Kidney (tissue), 14 donors: ENCODE measurements around the gene CCDC3. TPM values are rescaled to one million over a fixed set of nuclear protein-coding genes. Genes with fewer than 3 reads are reported as not detected.

Source experiments
- DNase-seq, 5 donors: peaks; one replicate each; pipeline ENCODE4 v3.0.0-alpha.2; 2013 to 2020
- FAIRE-seq: peaks from 2 replicates; lab custom pipeline; 2012; peaks lifted over from hg19 to GRCh38; lab: Jason Lieb, UNC
- H3K27ac ChIP-seq, 2 donors: one replicate each; pipeline ENCODE4 v1.7.0; 2013; ENCODE audit warnings: low read depth in 2 of 2, low read length in 2 of 2, inconsistent platforms in 1 of 2
- H3K27me3 ChIP-seq: one replicate; pipeline ENCODE4 v1.7.1; 2013; ENCODE audit warnings: low read length, inconsistent platforms; ENCODE audit not compliant: control insufficient read depth, insufficient read depth
- H3K36me3 ChIP-seq, 3 donors: one replicate each; pipeline versions ENCODE4 v1.7.0 to v1.7.1; 2013; ENCODE audit warnings: low read length in 3 of 3, control low read depth in 1 of 3, inconsistent platforms in 1 of 3; ENCODE audit not compliant: insufficient read depth in 3 of 3, control insufficient read depth in 2 of 3
- H3K4me1 ChIP-seq, 3 donors: one replicate each; pipeline versions ENCODE4 v1.7.0 to v1.7.1; 2013; ENCODE audit warnings: low read length in 3 of 3, inconsistent platforms in 1 of 3, low read depth in 1 of 3; ENCODE audit not compliant: control insufficient read depth in 2 of 3, insufficient read depth in 2 of 3
- H3K4me3 ChIP-seq, 3 donors: one replicate each; pipeline versions ENCODE4 v1.7.0 to v1.8.1; 2013; ENCODE audit warnings: low read length in 3 of 3, control low read depth in 1 of 3, inconsistent platforms in 1 of 3
- H3K9ac ChIP-seq, 3 donors: one replicate each; pipeline versions ENCODE4 v1.7.0 to v1.7.1; 2013; ENCODE audit warnings: low read length in 3 of 3, control low read depth in 1 of 3, inconsistent platforms in 1 of 3
- H3K9me3 ChIP-seq, 3 donors: one replicate each; pipeline versions ENCODE4 v1.7.0 to v1.7.1; 2013; ENCODE audit warnings: low read length in 3 of 3, control low read depth in 1 of 3, inconsistent platforms in 1 of 3; ENCODE audit not compliant: control insufficient read depth in 2 of 3, insufficient read depth in 1 of 3
- CTCF ChIP-seq: IDR thresholded peaks from 3 replicates; pipeline ENCODE4 v1.5.1; 2012; ENCODE audit warnings: mild to moderate bottlenecking, moderate library complexity, borderline replicate concordance; ENCODE audit not compliant: insufficient read depth; ENCODE audit errors: extremely low read depth
- intact Hi-C: fragments of 100-400 bp; cut with DNase I; formaldehyde crosslinking; loops from one replicate; pipeline ENCODE4 v1.11.1; 2022
- polyA plus RNA-seq: library from polyadenylated mRNA; stranded (reverse); fragments of 350-450 nt; fragmentation: Illumina TruSeq; extraction: RNeasy Lipid Tissue Mini Kit (QIAGEN cat#74804); gene quantifications from one replicate; pipeline ENCODE4 v1.2.3, GENCODE V29; 2014; ENCODE audit warnings: low read depth, low replicate concordance; ENCODE audit not compliant: insufficient read depth
- total RNA-seq: library from RNA; stranded (reverse); fragmentation: NEBNext Ultra II Directional; extraction: Animal tissue kit (Norgen Biotek cat#: 25700); gene quantifications from one replicate; pipeline ENCODE4 v1.2.1, GENCODE V29; 2021
- donor health status: control.
- donor health status: control.
- donor health status: control.
- donor health status: control.
- donor health status: control.
- donor health status: DM: yes; HTN: yes; CAD: no.
- donor health status: Normal renal cell carcinoma (clear cell type).

Gene CCDC3
- total and polyA plus RNA-seq, 2 donors from 2014 or later: 9.7 to 33.5 TPM

DNA sequence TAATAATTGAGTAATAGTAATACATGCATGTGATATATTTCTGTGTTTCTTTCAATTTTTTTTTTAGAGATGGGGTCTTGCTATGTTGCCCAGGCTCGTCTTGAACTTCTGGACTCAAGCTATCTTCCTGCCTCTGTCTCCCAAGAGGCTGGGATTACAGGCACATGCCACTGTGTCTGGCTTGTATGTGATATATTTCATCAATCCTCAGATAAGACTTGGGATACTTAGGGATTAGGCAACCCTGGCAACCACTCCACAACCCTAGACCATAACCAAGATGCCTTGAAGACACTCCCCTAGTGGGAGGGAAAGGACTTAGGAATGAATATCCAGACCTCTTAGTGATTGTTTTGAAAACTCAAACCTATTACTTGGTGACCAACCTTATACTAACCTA is 154.8 kb downstream of the CCDC3 start:
- Histone ChIP-seq H3K9ac (no peak overlapping the region), H3K27ac (no peak overlapping the region), H3K9me3 (no peaks in the 10 kb centered on the region), H3K27me3 (no peaks in the 10 kb centered on the region), H3K4me3 (no peak overlapping the region), H3K4me1 (peaks cover 0 to 3% (median 0%) of the 10 kb centered on the region in 3 donors), H3K36me3 (no peaks in the 10 kb centered on the region)
- DNase-seq: no peak
- no peak for TF ChIP-seq CTCF
- no peak for FAIRE-seq
- intact Hi-C loops: no loop called here

Other genes starting within 250 kb of the CCDC3 start
- 55.0 TPM for gene OPTN, start 98.5 kb upstream of the CCDC3 start, total RNA-seq
- 76.9 TPM for gene OPTN, start 98.5 kb upstream of the CCDC3 start, polyA plus RNA-seq
- gene MCM10, start 159.8 kb upstream of the CCDC3 start, total RNA-seq: 0.50 TPM
- not detected for gene MCM10, start 159.8 kb upstream of the CCDC3 start, polyA plus RNA-seq
- not detected for gene UCMA, start 232.7 kb upstream of the CCDC3 start, total RNA-seq
- gene UCMA, start 232.7 kb upstream of the CCDC3 start, polyA plus RNA-seq: not detected